ENCODE results near the gene NFATC1. TPM values are rescaled to one million over a fixed set of nuclear protein-coding genes. Genes with fewer than 3 reads are reported as not detected.

The NFATC1 gene
- total RNA-seq, 2 experiments from 2014 or later = 77.8 to 79.4 TPM

GRCh38 chr18:79523206-79523735 is 127.5 kb downstream of the NFATC1 start:
- Mint-ChIP-seq H3K27me3 (ENCODE audit: low read depth) (no peaks in the 10 kb centered on the region), H3K36me3 (ENCODE audit: low read depth) (peaks cover 27% of the 10 kb centered on the region), H3K9me3 (no peaks in the 10 kb centered on the region), H3K4me1 (ENCODE audit: low read depth) (peaks cover 75% of the 10 kb centered on the region), H3K4me3 (peak overlapping the region; percentile 83), H3K27ac (peak overlapping the region; percentile 100)
- intact Hi-C loops (cut with micrococcal nuclease) = loop anchor here (1.0 to 5.0 kb wide), 10 partner anchors 16 to 511 kb away; partner anchors contain the start of genes ATP9B, CTDP1, NFATC1 and RBFA
- CTCF ChIA-PET = interaction anchor here (0.7 to 1.5 kb wide), 13 partner anchors 15 to 152 kb away, joined by 3 to 8 read pairs (median 4); no protein-coding TSS in a partner anchor
- DNase-seq = peak; percentile 87

DNA sequence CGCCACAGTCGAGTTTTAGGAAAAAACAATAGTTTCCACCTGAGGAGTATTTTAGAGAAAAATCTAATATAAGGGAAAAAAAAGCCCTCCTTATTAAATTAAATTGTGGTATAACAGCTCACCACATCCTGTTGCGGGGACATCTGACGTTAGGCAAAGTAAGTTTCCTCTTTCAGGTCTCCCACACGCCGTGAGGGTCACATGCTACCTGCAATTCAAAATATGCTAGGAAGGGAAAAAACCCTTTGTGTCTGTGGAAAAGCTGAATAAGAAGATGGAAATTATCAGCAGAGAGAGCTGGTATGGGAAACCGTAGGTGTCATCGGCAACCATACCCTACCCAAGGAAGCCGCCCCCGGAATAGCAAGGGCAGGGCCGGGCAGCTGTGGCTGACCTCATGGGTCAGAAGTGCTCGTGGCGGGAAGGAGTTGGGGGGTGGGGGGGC is 128.0 kb downstream of the NFATC1 start:
- peak; percentile 92 for DNase-seq
- CTCF ChIA-PET = interaction anchor here (0.7 to 1.5 kb wide), 11 partner anchors 19 to 152 kb away, joined by 3 to 8 read pairs (median 4); no protein-coding TSS in a partner anchor
- Mint-ChIP-seq H3K9me3 (no peaks in the 10 kb centered on the region), H3K27ac (peak overlapping the region; percentile 100), H3K36me3 (ENCODE audit: low read depth) (peaks cover 30% of the 10 kb centered on the region), H3K4me1 (ENCODE audit: low read depth) (peaks cover 73% of the 10 kb centered on the region), H3K27me3 (ENCODE audit: low read depth) (no peaks in the 10 kb centered on the region), H3K4me3 (peak overlapping the region; percentile 83)
- intact Hi-C loops (cut with micrococcal nuclease) = loop anchor here (1.0 to 5.0 kb wide), 11 partner anchors 17 to 511 kb away; partner anchors contain the start of genes ATP9B, CTDP1, NFATC1 and RBFA

GRCh38 chr18:79524181-79525078 is 128.7 kb downstream of the NFATC1 start:
- Mint-ChIP-seq H3K27ac (peak overlapping the region; percentile 100), H3K4me3 (peak overlapping the region; percentile 83), H3K36me3 (ENCODE audit: low read depth) (peaks cover 33% of the 10 kb centered on the region), H3K4me1 (ENCODE audit: low read depth) (peaks cover 71% of the 10 kb centered on the region), H3K27me3 (ENCODE audit: low read depth) (no peaks in the 10 kb centered on the region), H3K9me3 (no peaks in the 10 kb centered on the region)
- CTCF ChIA-PET = interaction anchor here (0.7 to 1.5 kb wide), 6 partner anchors 20 to 153 kb away, joined by 3 to 8 read pairs (median 4); no protein-coding TSS in a partner anchor
- intact Hi-C loops (cut with micrococcal nuclease) = loop anchor here (1.0 to 5.0 kb wide), 4 partner anchors 47 to 457 kb away; partner anchors contain the start of genes ATP9B and SLC66A2
- peak; percentile 57 for DNase-seq

- no peaks in the 10 kb centered on the region for H3K27me3 Mint-ChIP-seq (ENCODE audit: low read depth)
- CTCF ChIA-PET = interaction anchor here (6.9 kb wide), 1 partner anchor 145 kb away, joined by 89 read pairs; no protein-coding TSS in a partner anchor
- H3K4me3 Mint-ChIP-seq = peak overlapping the region; percentile 33
- peaks cover 28% of the 10 kb centered on the region for H3K36me3 Mint-ChIP-seq (ENCODE audit: low read depth)
- peaks cover 57% of the 10 kb centered on the region for H3K4me1 Mint-ChIP-seq (ENCODE audit: low read depth)
- intact Hi-C loops (cut with micrococcal nuclease) = no loop called here
- peak overlapping the region; percentile 86 for H3K27ac Mint-ChIP-seq
- H3K9me3 Mint-ChIP-seq = no peaks in the 10 kb centered on the region
- peak; percentile 42 for DNase-seq
Observed at GRCh38 chr18:79525556-79526467, 130.1 kb downstream of the NFATC1 start.

DNA sequence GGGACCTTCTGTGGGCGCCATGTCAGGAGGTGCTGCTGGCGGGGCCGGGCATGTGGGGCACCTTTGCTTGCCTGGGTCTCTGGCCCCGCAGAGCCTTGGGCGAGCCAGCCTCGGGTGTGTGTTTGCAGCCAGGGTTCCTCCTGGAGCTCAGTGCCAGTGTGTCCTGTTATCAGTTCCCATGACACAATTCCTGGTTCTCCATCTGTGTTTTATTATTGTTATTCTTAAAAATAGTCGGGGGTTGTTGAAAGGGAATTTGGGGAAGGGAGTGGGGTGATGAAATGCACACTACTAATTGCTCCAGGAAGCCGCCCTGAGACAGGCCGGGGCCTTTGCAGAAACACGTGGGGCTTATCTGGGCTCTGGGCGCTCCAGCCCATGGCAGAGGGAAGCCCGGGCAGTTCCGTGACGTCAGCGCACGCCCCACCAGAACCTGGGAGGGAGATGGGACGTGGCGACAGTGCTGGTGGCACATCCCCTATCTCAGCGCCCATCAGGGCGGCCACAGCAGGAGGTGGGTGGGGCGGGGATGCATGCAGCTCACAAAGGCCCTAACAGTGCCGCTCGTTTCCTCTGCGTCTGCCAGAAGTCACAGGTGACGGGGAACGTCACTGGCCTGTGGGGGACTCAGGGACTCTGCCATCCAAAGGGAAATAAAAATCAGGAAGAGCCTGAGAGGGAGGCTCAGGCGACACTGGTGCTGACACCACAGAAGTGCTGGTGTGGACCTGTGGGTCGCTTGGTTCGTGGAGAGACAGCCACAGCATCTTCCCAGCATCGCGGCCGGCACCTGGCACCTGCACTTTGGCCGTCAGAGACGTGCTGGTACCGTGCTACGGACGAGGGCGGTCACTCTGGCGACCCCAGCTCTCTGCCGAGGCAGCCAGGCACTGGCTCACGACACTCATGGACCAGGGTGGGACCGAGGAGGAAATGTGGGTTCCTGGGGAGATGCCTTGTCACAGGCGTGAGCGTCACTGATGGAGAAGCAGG is 131.0 kb downstream of the NFATC1 start:
- H3K9me3 Mint-ChIP-seq = no peaks in the 10 kb centered on the region
- H3K4me1 Mint-ChIP-seq (ENCODE audit: low read depth) = peaks cover 49% of the 10 kb centered on the region
- H3K4me3 Mint-ChIP-seq = peak overlapping the region; percentile 25
- intact Hi-C loops (cut with micrococcal nuclease) = no loop called here
- peak; percentile 47 for DNase-seq
- CTCF ChIA-PET = interaction anchor here (6.9 kb wide), 1 partner anchor 146 kb away, joined by 89 read pairs; no protein-coding TSS in a partner anchor
- peaks cover 25% of the 10 kb centered on the region for H3K36me3 Mint-ChIP-seq (ENCODE audit: low read depth)
- H3K27me3 Mint-ChIP-seq (ENCODE audit: low read depth) = no peaks in the 10 kb centered on the region
- peak overlapping the region; percentile 86 for H3K27ac Mint-ChIP-seq

- peaks cover 25% of the 10 kb centered on the region for H3K36me3 Mint-ChIP-seq (ENCODE audit: low read depth)
- H3K27ac Mint-ChIP-seq = no peak overlapping the region
- peak; percentile 3 for DNase-seq
- no peaks in the 10 kb centered on the region for H3K27me3 Mint-ChIP-seq (ENCODE audit: low read depth)
- H3K4me3 Mint-ChIP-seq = no peak overlapping the region
- intact Hi-C loops (cut with micrococcal nuclease) = loop anchor here (1.0 kb wide), 2 partner anchors 117 to 148 kb away; no protein-coding TSS in a partner anchor
- no peaks in the 10 kb centered on the region for H3K9me3 Mint-ChIP-seq
- peaks cover 40% of the 10 kb centered on the region for H3K4me1 Mint-ChIP-seq (ENCODE audit: low read depth)
- CTCF ChIA-PET = interaction anchor here (0.9 to 6.9 kb wide), 4 partner anchors 59 to 147 kb away, joined by 3 to 89 read pairs (median 4); no protein-coding TSS in a partner anchor
Observed at GRCh38 chr18:79527656-79528315, 132.1 kb downstream of the NFATC1 start.

DNA sequence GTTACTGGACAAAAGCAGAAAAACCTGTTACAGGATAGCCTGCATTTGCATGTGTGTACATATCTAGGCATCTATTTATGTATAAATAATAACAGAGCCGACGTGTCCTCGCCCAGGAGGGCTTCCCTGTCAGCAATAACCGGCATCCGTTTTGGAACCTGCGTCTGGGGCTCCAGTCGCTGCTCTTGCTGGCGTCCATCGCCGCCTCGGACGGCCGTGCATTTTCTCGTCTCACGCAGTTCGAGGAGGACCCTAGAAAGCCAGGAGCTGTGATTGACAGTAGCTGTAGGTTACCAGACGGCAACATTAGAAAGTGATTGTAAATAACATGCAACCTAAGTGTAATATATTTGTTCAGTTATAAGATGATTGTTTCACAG is 132.6 kb downstream of the NFATC1 start:
- no peak overlapping the region for H3K27ac Mint-ChIP-seq
- CTCF ChIA-PET = interaction anchor here (0.9 to 6.9 kb wide), 5 partner anchors 60 to 147 kb away, joined by 3 to 89 read pairs (median 3); no protein-coding TSS in a partner anchor
- intact Hi-C loops (cut with micrococcal nuclease) = loop anchor here (1.0 kb wide), 2 partner anchors 116 to 149 kb away; no protein-coding TSS in a partner anchor
- no peaks in the 10 kb centered on the region for H3K27me3 Mint-ChIP-seq (ENCODE audit: low read depth)
- no peaks in the 10 kb centered on the region for H3K9me3 Mint-ChIP-seq
- peaks cover 25% of the 10 kb centered on the region for H3K36me3 Mint-ChIP-seq (ENCODE audit: low read depth)
- peaks cover 35% of the 10 kb centered on the region for H3K4me1 Mint-ChIP-seq (ENCODE audit: low read depth)
- DNase-seq = peak; percentile 3
- no peak overlapping the region for H3K4me3 Mint-ChIP-seq

DNA sequence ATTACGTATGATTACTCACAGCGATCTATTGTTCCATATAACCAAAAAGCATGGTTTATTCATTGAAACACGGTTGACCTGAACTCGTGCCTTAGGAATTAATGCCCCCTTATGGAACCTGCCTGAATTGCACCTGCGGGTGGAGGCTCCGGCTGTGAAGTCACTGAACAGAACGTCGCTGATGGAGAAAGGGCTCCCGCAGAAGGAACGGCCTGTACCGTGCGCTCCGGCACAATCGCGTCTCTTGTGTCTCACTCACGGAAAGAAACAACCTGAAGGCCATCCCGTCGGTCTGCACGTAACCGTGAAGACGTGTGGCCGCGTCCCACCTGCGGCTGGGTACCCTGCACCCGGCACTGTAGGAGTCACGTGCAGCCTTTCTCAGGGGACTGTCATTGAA is 133.1 kb downstream of the NFATC1 start:
- H3K4me3 Mint-ChIP-seq = no peak overlapping the region
- no peaks in the 10 kb centered on the region for H3K9me3 Mint-ChIP-seq
- intact Hi-C loops (cut with micrococcal nuclease) = loop anchor here (1.0 kb wide), 2 partner anchors 115 to 150 kb away; no protein-coding TSS in a partner anchor
- H3K27me3 Mint-ChIP-seq (ENCODE audit: low read depth) = no peaks in the 10 kb centered on the region
- H3K4me1 Mint-ChIP-seq (ENCODE audit: low read depth) = peaks cover 32% of the 10 kb centered on the region
- peak; percentile 90 for DNase-seq
- CTCF ChIA-PET = interaction anchor here (0.9 to 6.9 kb wide), 7 partner anchors 49 to 155 kb away, joined by 3 to 89 read pairs (median 5); no protein-coding TSS in a partner anchor
- H3K36me3 Mint-ChIP-seq (ENCODE audit: low read depth) = peaks cover 25% of the 10 kb centered on the region
- H3K27ac Mint-ChIP-seq = no peak overlapping the region

DNA sequence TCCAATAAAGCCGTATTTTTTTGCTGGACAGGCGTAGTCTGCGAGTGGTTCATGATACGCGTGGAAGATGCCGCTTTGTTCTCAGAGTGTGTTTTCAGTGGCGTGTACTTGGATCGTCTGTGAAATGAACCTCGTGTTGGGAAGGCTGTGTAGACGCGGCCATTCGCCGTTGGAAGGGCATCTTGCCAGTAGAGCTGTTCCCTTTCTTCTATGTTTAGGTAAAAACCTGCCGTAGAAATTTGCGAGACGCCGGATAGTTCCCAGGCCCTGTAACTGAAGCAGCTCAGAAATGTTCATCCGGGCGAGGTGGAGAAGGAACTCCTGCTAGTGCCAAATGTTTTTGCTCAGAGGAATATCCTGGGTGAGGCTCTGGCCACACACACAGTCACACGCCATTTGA is 133.6 kb downstream of the NFATC1 start:
- Mint-ChIP-seq H3K4me3 (no peak overlapping the region), H3K9me3 (no peaks in the 10 kb centered on the region), H3K36me3 (ENCODE audit: low read depth) (peaks cover 25% of the 10 kb centered on the region), H3K27me3 (ENCODE audit: low read depth) (no peaks in the 10 kb centered on the region), H3K27ac (no peak overlapping the region), H3K4me1 (ENCODE audit: low read depth) (peaks cover 31% of the 10 kb centered on the region)
- no peak for DNase-seq
- CTCF ChIA-PET = interaction anchor here (0.7 to 6.9 kb wide), 8 partner anchors 13 to 416 kb away, joined by 3 to 89 read pairs (median 4); no protein-coding TSS in a partner anchor
- intact Hi-C loops (cut with micrococcal nuclease) = no loop called here

- H3K4me1 Mint-ChIP-seq (ENCODE audit: low read depth) = peaks cover 26% of the 10 kb centered on the region
- no peak for DNase-seq
- H3K4me3 Mint-ChIP-seq = no peak overlapping the region
- H3K27me3 Mint-ChIP-seq (ENCODE audit: low read depth) = no peaks in the 10 kb centered on the region
- intact Hi-C loops (cut with micrococcal nuclease) = no loop called here
- peaks cover 25% of the 10 kb centered on the region for H3K36me3 Mint-ChIP-seq (ENCODE audit: low read depth)
- H3K27ac Mint-ChIP-seq = no peak overlapping the region
- CTCF ChIA-PET = interaction anchor here (0.8 to 6.9 kb wide), 7 partner anchors 13 to 157 kb away, joined by 3 to 89 read pairs (median 4); no protein-coding TSS in a partner anchor
- no peaks in the 10 kb centered on the region for H3K9me3 Mint-ChIP-seq
Observed at GRCh38 chr18:79529991-79530390, 134.3 kb downstream of the NFATC1 start.

All from activated naive CD4-positive, alpha-beta T cell treated with anti-CD3 and anti-CD28 coated beads for 36 hours (primary cell).